Brain (organoid and tissue), 1 donor: ENCODE results near the gene ELAC2. TPM values are rescaled to one million over a fixed set of nuclear protein-coding genes. Genes with fewer than 3 reads are reported as not detected.

Experiments
- polyA plus RNA-seq: library from polyadenylated mRNA; stranded (reverse); fragments of 350-450 nt; fragmentation: Illumina TruSeq; extraction: RNeasy Lipid Tissue Mini Kit (QIAGEN cat#74804); gene quantifications from one replicate; pipeline ENCODE4 v1.2.3, GENCODE V29; 2015; ENCODE audit warnings: low read depth, low replicate concordance; ENCODE audit not compliant: insufficient read depth

Gene ELAC2
- polyA plus RNA-seq, 1 donor from 2014 or later, result 59.0 TPM

Other genes with a start within 250 kb of the ELAC2 start
- 22.6 TPM for gene ARHGAP44, start 228.5 kb downstream of the ELAC2 start, polyA plus RNA-seq